K562 (cell line): Measurements from ENCODE around the gene SHROOM3. TPM values are rescaled to one million over a fixed set of nuclear protein-coding genes. Genes with fewer than 3 reads are reported as not detected.

ENCODE experiments used
- ATAC-seq: fragments of 200-7000 bp; cut with Tn5 transposase; 3 replicates; pipeline ENCODE4 v1.9.1; 2020; ENCODE audit warnings: moderate library complexity
- BruUV-seq: library from RNA; stranded (reverse); fragments of 400-500 nt; replicated peaks from 2 replicates; lab custom pipeline; 2021; lab: Mats Ljungman, UMichigan
- CTCF ChIA-PET: fragments of 300-600 bp; formaldehyde crosslinking; extraction: SDS; loops from one replicate; lab custom pipeline; 2021; ENCODE audit warnings: low intra/inter-chr PET ratio; lab: Yijun Ruan, JAX
- POLR2A ChIA-PET: fragments of 300-600, 350-650 bp; sonication (Branson Sonifier 250); formaldehyde crosslinking; extraction: SDS; loops from one replicate; lab custom pipeline; 2021; ENCODE audit warnings: antibody characterized with exemption, inconsistent platforms; lab: Yijun Ruan, JAX
- DNase-seq, 4 experiments: peaks; one replicate each; pipeline versions ENCODE4 v3.0.0 to v3.0.0-alpha.2; 2011 to 2018; ENCODE audit warnings: low spot score in 3 of 4, mixed read lengths in 3 of 4; ENCODE audit errors: extremely low read depth in 1 of 4
- FAIRE-seq: peaks from 2 replicates; lab custom pipeline; 2011; peaks lifted over from hg19 to GRCh38; lab: Jason Lieb, UNC
- H2AFZ ChIP-seq: 2 replicates; pipeline ENCODE4 v1.6.0; 2011; ENCODE audit warnings: low read depth, low read length, control low read depth, inconsistent platforms
- H3K27ac ChIP-seq: fragments of 200-600 bp; 3 replicates; pipeline ENCODE4 v1.8.0; 2011; ENCODE audit warnings: low read depth, mild to moderate bottlenecking, control low read depth, inconsistent platforms, low read length, moderate library complexity, mixed read lengths; ENCODE audit errors: extremely low read depth
- H3K27me3 ChIP-seq, 2 experiments: fragments of 300-600 bp in 1 of 2; 2 replicates in 1 of 2; 3 replicates in 1 of 2; pipeline versions ENCODE4 v1.6.0 to v1.8.0; 2011; ENCODE audit warnings: inconsistent platforms in 2 of 2, low read length in 2 of 2, mild to moderate bottlenecking in 1 of 2, mixed read lengths in 1 of 2, moderate library complexity in 1 of 2; ENCODE audit not compliant: control insufficient read depth in 2 of 2, insufficient read depth in 2 of 2
- H3K36me3 ChIP-seq: fragments of 300-600 bp; 3 replicates; pipeline ENCODE4 v1.8.0; 2011; ENCODE audit warnings: mild to moderate bottlenecking, low read length, inconsistent platforms; ENCODE audit not compliant: control insufficient read depth, insufficient read depth
- H3K4me1 ChIP-seq, 2 experiments: fragments of 200-600 bp in 1 of 2; replicated peaks in 1 of 2; 2 replicates in 1 of 2; 3 replicates in 1 of 2; pipeline versions ENCODE4 v1.5.1 to v1.8.0; 2011; ENCODE audit warnings: inconsistent platforms in 2 of 2, low read length in 2 of 2, mild to moderate bottlenecking in 1 of 2, mixed read lengths in 1 of 2, moderate library complexity in 1 of 2; ENCODE audit not compliant: control insufficient read depth in 2 of 2, insufficient read depth in 2 of 2
- H3K4me2 ChIP-seq: 2 replicates; pipeline ENCODE4 v1.6.1; 2011; ENCODE audit warnings: low read length, control low read depth, inconsistent platforms, mixed read lengths; ENCODE audit not compliant: insufficient read depth
- H3K4me3 ChIP-seq: fragments of 200-600 bp; sonication (generic), shearing (Covaris generic); 2 replicates; pipeline ENCODE4 v1.5.1; 2016; ENCODE audit warnings: control low read depth, inconsistent platforms
- H3K79me2 ChIP-seq: fragments of 200-600 bp; 3 replicates; pipeline ENCODE4 v1.8.0; 2011; ENCODE audit warnings: low read length, inconsistent platforms; ENCODE audit not compliant: control insufficient read depth, insufficient read depth
- H3K9ac ChIP-seq, 2 experiments: 2 replicates each; pipeline versions ENCODE4 v1.6.0 to v1.6.1; 2011; ENCODE audit warnings: low read depth in 2 of 2, low read length in 2 of 2, control low read depth in 1 of 2, inconsistent platforms in 1 of 2, mild to moderate bottlenecking in 1 of 2, mixed read lengths in 1 of 2; ENCODE audit not compliant: insufficient read depth in 1 of 2
- H3K9me1 ChIP-seq: one replicate; pipeline ENCODE4 v1.6.0; 2011; ENCODE audit warnings: inconsistent platforms, mild to moderate bottlenecking, low read length, moderate library complexity; ENCODE audit not compliant: control insufficient read depth, insufficient read depth
- H3K9me3 ChIP-seq: replicated peaks from 2 replicates; pipeline ENCODE4 v1.5.1; 2011; ENCODE audit warnings: low read depth, low read length, inconsistent platforms; ENCODE audit not compliant: control insufficient read depth, insufficient read depth
- H4K20me1 ChIP-seq: replicated peaks from 2 replicates; pipeline ENCODE4 v1.6.1; 2011; ENCODE audit warnings: low read length, inconsistent platforms, mixed read lengths; ENCODE audit not compliant: control insufficient read depth, insufficient read depth
- DIDO1 ChIP-seq: fragments of 450-650 bp; IDR thresholded peaks from 2 replicates; pipeline ENCODE4 v1.6.1; 2016; ENCODE audit warnings: low read depth, missing biosample characterization, missing genetic modification characterization
- ILF3 ChIP-seq: fragments of 450-650 bp; IDR thresholded peaks from 2 replicates; pipeline ENCODE4 v1.6.1; 2018; ENCODE audit warnings: antibody characterized with exemption, mild to moderate bottlenecking, moderate library complexity, borderline replicate concordance
- MYBL2 ChIP-seq, 2 experiments: fragments of 450-650 bp in 1 of 2; sonication (generic) in 1 of 2; formaldehyde crosslinking in 1 of 2; IDR thresholded peaks; 2 replicates each; pipeline versions ENCODE4 v1.6.1 to v1.8.1; 2017 to 2022; ENCODE audit warnings: borderline replicate concordance in 1 of 2, inconsistent platforms in 1 of 2, low read depth in 1 of 2, mild to moderate bottlenecking in 1 of 2, missing genetic modification reagents in 1 of 2, moderate library complexity in 1 of 2
- NRF1 ChIP-seq, 2 experiments: fragments of 450-650 bp; IDR thresholded peaks in 1 of 2; conservative IDR thresholded peaks in 1 of 2; 2 replicates each; pipeline ENCODE4 v1.6.1; 2014; ENCODE audit warnings: mild to moderate bottlenecking in 2 of 2
- PYGO2 ChIP-seq: fragments of 450-650 bp; IDR thresholded peaks from 2 replicates; pipeline ENCODE4 v1.6.1; 2016; ENCODE audit warnings: mild to moderate bottlenecking, missing genetic modification characterization, moderate library complexity, missing compliant biosample characterization
- RBM17 ChIP-seq: fragments of 200-400 bp; formaldehyde crosslinking; IDR thresholded peaks from 2 replicates; pipeline ENCODE4 v1.6.1; 2017; ENCODE audit warnings: low read depth, mild to moderate bottlenecking, low read length, borderline replicate concordance
- SRSF1 ChIP-seq: fragments of 200-400 bp; formaldehyde crosslinking; IDR thresholded peaks from 2 replicates; pipeline ENCODE4 v1.6.1; 2017; ENCODE audit warnings: mild to moderate bottlenecking, low read depth, low read length, moderate library complexity
- TCF3 ChIP-seq: sonication (generic); formaldehyde crosslinking; IDR thresholded peaks from 2 replicates; pipeline ENCODE4 v1.4.0; 2020; ENCODE audit warnings: mild to moderate bottlenecking, missing genetic modification reagents
- ZNF75A ChIP-seq: fragments of 450-650 bp; formaldehyde crosslinking; IDR thresholded peaks from 2 replicates; pipeline ENCODE4 v1.4.0; 2020; ENCODE audit warnings: mild to moderate bottlenecking
- WGBS: fragments of 100-300 bp; shearing (Covaris generic); methylation state at CpG from one replicate; pipeline ENCODE4 v1.1.6; 2016; ENCODE audit warnings: low coverage, mixed read lengths; ENCODE audit not compliant: insufficient coverage; ENCODE audit errors: missing lambda C conversion rate; 5-methylcytosine and 5-hydroxymethylcytosine counted together
- in situ Hi-C: fragments of 300-500 bp; cut with MboI; formaldehyde crosslinking; loops from 4 replicates; pipeline ENCODE4 v1.15.0; 2018; ENCODE audit warnings: inconsistent platforms, mixed read lengths
- intact Hi-C: fragments of 100-400 bp; cut with micrococcal nuclease; formaldehyde crosslinking; loops from 2 replicates; pipeline ENCODE4 v1.14.2; 2022
- polyA plus RNA-seq, 8 experiments: library from polyadenylated mRNA; depleted of rRNA in 4 of 8; stranded (reverse) in 5 of 8; unstranded in 3 of 8; fragments of >200 nt; fragmentation: Nextera tagmentation in 2 of 8; fragmentation: Illumina TruSeq in 1 of 8; extraction: Ambion mirVana in 2 of 8; extraction: Trizol in 1 of 8; gene quantifications; 2 replicates each; pipeline versions ENCODE4 v1.2.1 to v1.2.3, GENCODE V29; 2011 to 2014; ENCODE audit warnings: inconsistent platforms in 1 of 8, missing spikeins in 1 of 8
- total RNA-seq, 7 experiments: library from RNA; depleted of rRNA in 6 of 7; stranded (reverse); fragments of >200 nt in 6 of 7; fragmentation: Illumina TruSeq in 2 of 7; extraction: Trizol in 2 of 7; gene quantifications; 2 replicates each; pipeline versions ENCODE4 v1.2.1 to v1.2.3, GENCODE V29; 2011 to 2021; ENCODE audit warnings: low replicate concordance in 1 of 7

SHROOM3 gene
- total and polyA plus RNA-seq, 9 of the 15 experiments (the other 6 are each of a cell fraction or from before 2014, with no cell fraction given) = 0.01 to 0.07 TPM; not detected in 7

GRCh38 chr4:76717431-76717830, 282.4 kb downstream of the SHROOM3 start (continued):
- TF ChIP-seq RBM17 (no peak), MYBL2 (IDR thresholded peaks at IDR 0.05; ENCODE audit: low read depth) (no peak), MYBL2 (CRISPR knock-in tag; IDR thresholded peaks at IDR 0.05; ENCODE audit: borderline replicate concordance) (no peak)

- FAIRE-seq (no peak), ATAC-seq (no peak), DNase-seq (no peak)
- no peaks in the 10 kb centered on the region for H3K36me3 ChIP-seq
- H3K79me2 ChIP-seq = no peaks in the 10 kb centered on the region
- no peaks in the 10 kb centered on the region for H3K4me1 ChIP-seq
- H3K9ac ChIP-seq = no peak overlapping the region
- no peaks in the 10 kb centered on the region for H4K20me1 ChIP-seq
- no peaks in the 10 kb centered on the region for H3K9me1 ChIP-seq
- ChIA-PET CTCF (no interaction called here), POLR2A (no interaction called here)
- intact Hi-C loops (no loop called here), in situ Hi-C loops (no loop called here)
- no peak overlapping the region for H3K4me2 ChIP-seq
- WGBS = 0% methylated on average over 2 of the region's 2 CpGs
- no TSS peak for BruUV-seq
- TF ChIP-seq ZNF75A (no peak), SRSF1 (no peak)
- no peak overlapping the region for H2AFZ ChIP-seq
- H3K9me3 ChIP-seq = no peaks in the 10 kb centered on the region
- H3K27me3 ChIP-seq = peaks cover 5 to 7% of the 10 kb centered on the region in 2 experiments; a peak in 3 of 5 replicates
- no peak overlapping the region for H3K27ac ChIP-seq
- H3K4me3 ChIP-seq = no peak overlapping the region
Observed at GRCh38 chr4:76718021-76718420, 283.0 kb downstream of the SHROOM3 start.

DNA sequence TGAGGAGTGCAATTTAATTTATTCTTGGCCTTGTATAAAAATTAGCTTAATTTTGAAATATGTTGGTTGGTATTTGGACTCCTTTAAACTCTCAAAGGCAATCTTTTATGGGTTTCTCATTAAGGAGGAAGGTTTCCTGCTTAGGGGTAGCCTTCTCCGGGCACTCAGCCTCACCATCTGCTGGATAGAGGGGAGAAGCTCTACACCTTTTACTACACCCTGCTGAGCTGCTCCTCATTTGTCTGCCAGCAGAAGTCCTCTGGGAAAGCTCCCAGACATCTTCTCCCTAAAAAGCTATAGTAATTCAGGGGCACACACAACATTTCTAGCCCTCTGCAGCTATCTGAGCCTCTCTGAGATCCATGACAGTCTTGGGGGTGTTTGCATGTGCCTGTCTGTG, 283.8 kb downstream of the SHROOM3 start:
- Histone ChIP-seq H3K79me2 (no peaks in the 10 kb centered on the region), H3K9me1 (no peaks in the 10 kb centered on the region), H3K9ac (no peak overlapping the region), H3K9me3 (no peaks in the 10 kb centered on the region), H2AFZ (no peak overlapping the region), H4K20me1 (no peaks in the 10 kb centered on the region), H3K4me2 (no peak overlapping the region), H3K4me1 (no peaks in the 10 kb centered on the region), H3K27ac (no peak overlapping the region), H3K4me3 (no peak overlapping the region), H3K36me3 (no peaks in the 10 kb centered on the region), H3K27me3 (peaks cover 5 to 7% of the 10 kb centered on the region in 2 experiments; a peak in 3 of 5 replicates)
- DNase-seq (no peak), FAIRE-seq (no peak), ATAC-seq (no peak)
- POLR2A ChIA-PET = no interaction called here
- no TSS peak for BruUV-seq
- intact Hi-C loops (no loop called here), in situ Hi-C loops (no loop called here)
- no peak for TF ChIP-seq ILF3
- TF ChIP-seq DIDO1 (tag) = no peak
- TF ChIP-seq PYGO2 (tag) = no peak
- no peak for TF ChIP-seq NRF1 (conservative IDR thresholded peaks at IDR 0.05 in 1 of 2, IDR thresholded peaks at IDR 0.05 in 1 of 2)
- no peak for TF ChIP-seq TCF3 (CRISPR knock-in tag)
- 0% methylated on average over 1 of the region's 1 CpG for WGBS
- CTCF ChIA-PET = no interaction called here
